Fibroblast of lung (primary cell): ENCODE measurements around the gene UBE2J2.

Source experiments
- EZH2 ChIP-seq: IDR thresholded peaks from 2 replicates; pipeline ENCODE4 v1.5.1; 2012; ENCODE audit warnings: low read length, control low read depth, mild to moderate bottlenecking; ENCODE audit errors: missing control alignments
- TF ChIP-seq, protein P1 (sequence below), 2 donors: IDR thresholded peaks in 1 of 2; conservative IDR thresholded peaks in 1 of 2; 1 replicate in 1 of 2; 2 replicates in 1 of 2; pipeline ENCODE4 v1.5.1; 2011 to 2012; ENCODE audit warnings: low read length in 2 of 2, control low read depth in 1 of 2, inconsistent platforms in 1 of 2, low read depth in 1 of 2, mild to moderate bottlenecking in 1 of 2

DNA sequence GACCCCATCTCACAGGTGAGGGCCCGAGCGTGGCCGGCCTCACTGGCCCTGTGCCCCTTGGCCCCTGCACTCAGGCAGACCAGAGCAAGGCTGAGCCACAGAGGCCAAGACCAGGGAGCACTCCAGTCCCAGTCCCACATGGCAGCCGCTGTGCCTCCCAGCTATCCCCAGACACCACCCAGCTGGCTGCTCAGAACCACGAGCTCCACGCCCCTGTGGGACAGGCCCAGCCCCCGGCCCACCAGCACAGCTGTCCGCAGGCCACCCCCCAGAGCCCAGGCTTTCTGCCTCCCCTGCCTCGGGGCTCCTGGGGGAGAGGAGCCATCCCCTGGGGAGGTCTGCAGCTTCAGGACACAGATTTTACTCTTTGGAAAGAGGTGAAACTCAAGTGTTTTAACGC is 18.0 kb downstream of the UBE2J2 start:
- TF ChIP-seq, protein P1, sequence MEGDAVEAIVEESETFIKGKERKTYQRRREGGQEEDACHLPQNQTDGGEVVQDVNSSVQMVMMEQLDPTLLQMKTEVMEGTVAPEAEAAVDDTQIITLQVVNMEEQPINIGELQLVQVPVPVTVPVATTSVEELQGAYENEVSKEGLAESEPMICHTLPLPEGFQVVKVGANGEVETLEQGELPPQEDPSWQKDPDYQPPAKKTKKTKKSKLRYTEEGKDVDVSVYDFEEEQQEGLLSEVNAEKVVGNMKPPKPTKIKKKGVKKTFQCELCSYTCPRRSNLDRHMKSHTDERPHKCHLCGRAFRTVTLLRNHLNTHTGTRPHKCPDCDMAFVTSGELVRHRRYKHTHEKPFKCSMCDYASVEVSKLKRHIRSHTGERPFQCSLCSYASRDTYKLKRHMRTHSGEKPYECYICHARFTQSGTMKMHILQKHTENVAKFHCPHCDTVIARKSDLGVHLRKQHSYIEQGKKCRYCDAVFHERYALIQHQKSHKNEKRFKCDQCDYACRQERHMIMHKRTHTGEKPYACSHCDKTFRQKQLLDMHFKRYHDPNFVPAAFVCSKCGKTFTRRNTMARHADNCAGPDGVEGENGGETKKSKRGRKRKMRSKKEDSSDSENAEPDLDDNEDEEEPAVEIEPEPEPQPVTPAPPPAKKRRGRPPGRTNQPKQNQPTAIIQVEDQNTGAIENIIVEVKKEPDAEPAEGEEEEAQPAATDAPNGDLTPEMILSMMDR (conservative IDR thresholded peaks at IDR 0.05 in 1 of 2, IDR thresholded peaks at IDR 0.05 in 1 of 2; ENCODE audit: low read depth in 1 of 2, low read length in 2 of 2) = no peak
- TF ChIP-seq EZH2 = no peak
